Natural killer cell (primary cell): ENCODE results near the gene PDC. TPM values are rescaled to one million over a fixed set of nuclear protein-coding genes. Genes with fewer than 3 reads are reported as not detected.

Experiments used
- ATAC-seq, 3 donors: fragments of 150-1000 bp in 2 of 3; fragments of 200-7000 bp in 1 of 3; cut with Tn5 transposase; 1 replicate in 1 of 3; 2 replicates in 2 of 3; pipeline ENCODE4 v1.10.0; 2021; ENCODE audit warnings: mild to moderate bottlenecking in 2 of 3, moderate library complexity in 2 of 3
- DNase-seq, 2 donors: peaks; one replicate each; pipeline versions ENCODE4 v3.0.0 to v3.0.0-alpha.2; 2013 to 2021; ENCODE audit warnings: mixed read lengths in 1 of 2
- H3K27ac ChIP-seq: one replicate; pipeline ENCODE4 v1.5.1; 2013; ENCODE audit warnings: mild to moderate bottlenecking, low read length
- H3K27me3 ChIP-seq: one replicate; pipeline ENCODE4 v1.6.1; 2013; ENCODE audit warnings: low read length; ENCODE audit not compliant: control insufficient read depth, insufficient read depth
- H3K36me3 ChIP-seq: one replicate; pipeline ENCODE4 v1.6.1; 2013; ENCODE audit warnings: low read length; ENCODE audit not compliant: control insufficient read depth, insufficient read depth
- H3K4me1 ChIP-seq: one replicate; pipeline ENCODE4 v1.6.1; 2013; ENCODE audit warnings: low read length; ENCODE audit not compliant: control insufficient read depth, insufficient read depth
- H3K4me3 ChIP-seq: one replicate; pipeline ENCODE4 v1.5.1; 2013; ENCODE audit warnings: low read length
- H3K9me3 ChIP-seq: one replicate; pipeline ENCODE4 v1.6.1; 2013; ENCODE audit warnings: low read length; ENCODE audit not compliant: control insufficient read depth, insufficient read depth
- H3K27ac Mint-ChIP-seq, 2 donors: one replicate each; pipeline ENCODE4 v1.8.0; 2022; ENCODE audit warnings: mild to moderate bottlenecking in 2 of 2, mixed read lengths in 2 of 2, moderate library complexity in 1 of 2
- H3K27me3 Mint-ChIP-seq, 2 donors: one replicate each; pipeline ENCODE4 v1.8.0; 2022; ENCODE audit warnings: low read depth in 2 of 2, mixed read lengths in 2 of 2
- H3K36me3 Mint-ChIP-seq: one replicate; pipeline ENCODE4 v1.8.0; 2022; ENCODE audit warnings: mixed read lengths
- H3K4me1 Mint-ChIP-seq, 2 donors: one replicate each; pipeline ENCODE4 v1.8.0; 2022; ENCODE audit warnings: mixed read lengths in 2 of 2
- H3K4me3 Mint-ChIP-seq: one replicate; pipeline ENCODE4 v1.8.0; 2022; ENCODE audit warnings: mild to moderate bottlenecking, moderate library complexity, mixed read lengths
- H3K9me3 Mint-ChIP-seq, 2 donors: one replicate each; pipeline ENCODE4 v1.8.0; 2022; ENCODE audit warnings: mixed read lengths in 2 of 2
- CTCF ChIP-seq: fragments of 200-600 bp; IDR thresholded peaks from one replicate; pipeline ENCODE4 v1.8.0; 2022; ENCODE audit warnings: antibody characterized with exemption
- whole genome bisulfite sequencing: methylation state at CpG from one replicate; pipeline ENCODE4 v1.1.7; 2013; ENCODE audit warnings: missing lambda C conversion rate; ENCODE audit not compliant: insufficient coverage; 5-methylcytosine and 5-hydroxymethylcytosine counted together
- intact Hi-C: fragments of 100-400 bp; cut with micrococcal nuclease; formaldehyde crosslinking; loops from one replicate; pipeline ENCODE4 v1.14.2; 2022
- total RNA-seq, 4 donors: library from RNA; stranded (reverse); fragments of 120-200 nt in 1 of 4; gene quantifications; one replicate each; pipeline versions ENCODE4 v1.2.3 to v1.2.4, GENCODE V29; 2013 to 2022

PDC gene
- total RNA-seq, 3 donors from 2014 or later (not counting 1 experiment from before 2014, with no cell fraction given): not detected

GRCh38 chr1:186420311-186420710, 40.6 kb downstream of the PDC start:
- no peaks in the 10 kb centered on the region for H3K27me3 Mint-ChIP-seq
- no peak overlapping the region for H3K27ac ChIP-seq
- peaks cover 12% of the 10 kb centered on the region for H3K36me3 Mint-ChIP-seq
- no peaks in the 10 kb centered on the region for H3K4me1 Mint-ChIP-seq
- no peaks in the 10 kb centered on the region for H3K4me1 ChIP-seq
- H3K4me3 Mint-ChIP-seq: no peak overlapping the region
- no peak for TF ChIP-seq CTCF
- no peak for DNase-seq
- no peak overlapping the region for H3K27ac Mint-ChIP-seq
- peaks cover 20% of the 10 kb centered on the region for H3K36me3 ChIP-seq
- intact Hi-C loops: no loop called here
- H3K9me3 Mint-ChIP-seq: no peaks in the 10 kb centered on the region
- H3K4me3 ChIP-seq: no peak overlapping the region
- no peak for ATAC-seq
- no peaks in the 10 kb centered on the region for H3K9me3 ChIP-seq
- no peaks in the 10 kb centered on the region for H3K27me3 ChIP-seq

- WGBS: 100% methylated on average over 1 of the region's 4 CpGs
- Histone ChIP-seq H3K27me3 (no peaks in the 10 kb centered on the region), H3K36me3 (peaks cover 20% of the 10 kb centered on the region), H3K4me3 (no peak overlapping the region), H3K9me3 (no peaks in the 10 kb centered on the region), H3K27ac (no peak overlapping the region), H3K4me1 (no peaks in the 10 kb centered on the region)
- intact Hi-C loops: no loop called here
- DNase-seq: no peak
- Mint-ChIP-seq H3K36me3 (peaks cover 12% of the 10 kb centered on the region), H3K27me3 (no peaks in the 10 kb centered on the region), H3K27ac (no peak overlapping the region), H3K4me3 (no peak overlapping the region), H3K4me1 (no peaks in the 10 kb centered on the region), H3K9me3 (no peaks in the 10 kb centered on the region)
- no peak for ATAC-seq
- TF ChIP-seq CTCF: no peak
Observed at GRCh38 chr1:186418503-186418902, 42.4 kb downstream of the PDC start.

GRCh38 chr1:186413319-186413718, 47.6 kb downstream of the PDC start:
- no peaks in the 10 kb centered on the region for H3K27me3 ChIP-seq
- no peak overlapping the region for H3K4me3 Mint-ChIP-seq
- DNase-seq: no peak
- no peaks in the 10 kb centered on the region for H3K27me3 Mint-ChIP-seq
- ATAC-seq: no peak
- H3K36me3 ChIP-seq: peaks cover 29% of the 10 kb centered on the region
- no peak overlapping the region for H3K4me3 ChIP-seq
- intact Hi-C loops: no loop called here
- no peak overlapping the region for H3K27ac ChIP-seq
- H3K4me1 ChIP-seq: no peaks in the 10 kb centered on the region
- no peaks in the 10 kb centered on the region for H3K36me3 Mint-ChIP-seq
- no peak overlapping the region for H3K27ac Mint-ChIP-seq
- no CpG with 5 or more reads among the region's 1 CpG for WGBS
- no peaks in the 10 kb centered on the region for H3K9me3 Mint-ChIP-seq
- no peaks in the 10 kb centered on the region for H3K9me3 ChIP-seq
- no peaks in the 10 kb centered on the region for H3K4me1 Mint-ChIP-seq
- TF ChIP-seq CTCF: no peak

- WGBS: 90% methylated on average over 3 of the region's 3 CpGs
- intact Hi-C loops: no loop called here
- no peak overlapping the region for H3K4me3 Mint-ChIP-seq
- H3K9me3 ChIP-seq: no peaks in the 10 kb centered on the region
- H3K4me3 ChIP-seq: no peak overlapping the region
- no peaks in the 10 kb centered on the region for H3K4me1 Mint-ChIP-seq
- no peak overlapping the region for H3K27ac ChIP-seq
- no peaks in the 10 kb centered on the region for H3K27me3 Mint-ChIP-seq
- H3K9me3 Mint-ChIP-seq: no peaks in the 10 kb centered on the region
- H3K27me3 ChIP-seq: no peaks in the 10 kb centered on the region
- peaks cover 56% of the 10 kb centered on the region for H3K36me3 ChIP-seq
- H3K27ac Mint-ChIP-seq: no peak overlapping the region
- ATAC-seq: no peak
- peaks cover 9% of the 10 kb centered on the region for H3K36me3 Mint-ChIP-seq
- no peaks in the 10 kb centered on the region for H3K4me1 ChIP-seq
- no peak for DNase-seq
- no peak for TF ChIP-seq CTCF
Observed at GRCh38 chr1:186409091-186409490, 51.8 kb downstream of the PDC start.
